GM12878 (cell line): ENCODE results near the gene PDE11A. TPM values are rescaled to one million over a fixed set of nuclear protein-coding genes. Genes with fewer than 3 reads are reported as not detected.

ENCODE experiments used
- ATAC-seq: fragments of 200-7000 bp; cut with Tn5 transposase; 3 replicates; pipeline ENCODE4 v1.9.1; 2020; ENCODE audit warnings: mild to moderate bottlenecking, moderate library complexity
- BruUV-seq: library from RNA; stranded (reverse); fragments of 400-500 nt; replicated peaks from 2 replicates; lab custom pipeline; 2021; lab: Mats Ljungman, UMichigan
- CTCF ChIA-PET: fragments of 300-600 bp; sonication (Branson Sonifier 250); formaldehyde crosslinking; extraction: SDS; loops from one replicate; lab custom pipeline; 2021; ENCODE audit warnings: inconsistent platforms; lab: Yijun Ruan, JAX
- POLR2A ChIA-PET: fragments of 350-600 bp; formaldehyde crosslinking; extraction: SDS; loops from one replicate; lab custom pipeline; 2021; ENCODE audit warnings: inconsistent platforms; lab: Charles Lee
- RAD21 ChIA-PET: fragments of 300-600 bp; sonication (Branson Sonifier 250); formaldehyde crosslinking; loops from one replicate; lab custom pipeline; 2023; ENCODE audit warnings: antibody characterized with exemption; ENCODE audit not compliant: unreplicated experiment; lab: Charles Lee
- SMC1A ChIA-PET: fragments of 300-600 bp; sonication (Branson Sonifier 250); formaldehyde crosslinking; loops from one replicate; lab custom pipeline; 2023; ENCODE audit not compliant: unreplicated experiment, uncharacterized antibody; lab: Charles Lee
- DNase-seq: peaks from one replicate; pipeline ENCODE4 v3.0.0-alpha.2; 2011; ENCODE audit warnings: low read depth, low spot score
- FAIRE-seq: peaks from 3 replicates; lab custom pipeline; 2011; peaks lifted over from hg19 to GRCh38; lab: Jason Lieb, UNC
- H2AFZ ChIP-seq: 2 replicates; pipeline ENCODE4 v1.6.0; 2011; ENCODE audit warnings: low read depth, low read length, control low read depth; ENCODE audit not compliant: control insufficient read depth
- H3K27ac ChIP-seq: 2 replicates; pipeline ENCODE4 v1.5.1; 2011; ENCODE audit warnings: control low read depth; ENCODE audit not compliant: control insufficient read depth, insufficient read depth
- H3K27me3 ChIP-seq, 2 experiments: replicated peaks in 1 of 2; 2 replicates each; pipeline versions ENCODE4 v1.6.0 to v1.6.1; 2011; ENCODE audit warnings: low read length in 1 of 2; ENCODE audit not compliant: control insufficient read depth in 2 of 2, insufficient read depth in 2 of 2
- H3K36me3 ChIP-seq, 2 experiments: 2 replicates each; pipeline ENCODE4 v1.5.1; 2011; ENCODE audit warnings: low read length in 1 of 2; ENCODE audit not compliant: control insufficient read depth in 2 of 2, insufficient read depth in 2 of 2
- H3K4me1 ChIP-seq: 2 replicates; pipeline ENCODE4 v1.6.1; 2011; ENCODE audit warnings: mild to moderate bottlenecking, low read length, moderate library complexity, mixed read lengths; ENCODE audit not compliant: control insufficient read depth, insufficient read depth
- H3K4me2 ChIP-seq: 2 replicates; pipeline ENCODE4 v1.6.0; 2011; ENCODE audit warnings: control low read depth; ENCODE audit not compliant: control insufficient read depth, insufficient read depth
- H3K4me3 ChIP-seq: fragments of 200-600 bp; sonication (generic); 2 replicates; pipeline ENCODE4 v1.5.1; 2016
- H3K79me2 ChIP-seq: 2 replicates; pipeline ENCODE4 v1.6.0; 2011; ENCODE audit warnings: low read length; ENCODE audit not compliant: control insufficient read depth, insufficient read depth
- H3K9ac ChIP-seq: 2 replicates; pipeline ENCODE4 v1.8.0; 2011; ENCODE audit warnings: low read length, control low read depth, mixed read lengths; ENCODE audit not compliant: control insufficient read depth, insufficient read depth
- H3K9me3 ChIP-seq: replicated peaks from 3 replicates; pipeline ENCODE4 v1.5.1; 2011; ENCODE audit warnings: mild to moderate bottlenecking, low read length; ENCODE audit not compliant: control insufficient read depth, insufficient read depth
- H4K20me1 ChIP-seq: 2 replicates; pipeline ENCODE4 v1.6.0; 2011; ENCODE audit not compliant: control insufficient read depth, insufficient read depth
- SMAD1 ChIP-seq: fragments of 450-650 bp; IDR thresholded peaks from 2 replicates; pipeline ENCODE4 v1.6.1; 2018; ENCODE audit warnings: mild to moderate bottlenecking, low read depth; ENCODE audit not compliant: partially characterized antibody
- WGBS: methylation state at CpG from one replicate; pipeline ENCODE4 v1.1.6; 2016; ENCODE audit warnings: low lambda C conversion rate; ENCODE audit not compliant: insufficient replicate concordance, insufficient coverage; ENCODE audit errors: missing lambda C conversion rate; 5-methylcytosine and 5-hydroxymethylcytosine counted together
- in situ Hi-C: fragments of 300-500 bp; cut with MboI; formaldehyde crosslinking; loops from 9 replicates; pipeline ENCODE4 v1.14.3; 2018; ENCODE audit warnings: mixed read lengths
- intact Hi-C: fragments of 100-400 bp; cut with micrococcal nuclease; formaldehyde crosslinking; loops from one replicate; pipeline ENCODE4 v1.14.2; 2022; ENCODE audit not compliant: unreplicated experiment
- polyA plus RNA-seq, 11 experiments: library from polyadenylated mRNA; depleted of rRNA in 4 of 11; unstranded in 6 of 11; stranded (reverse) in 5 of 11; fragments of >200 nt; fragmentation: Nextera tagmentation in 4 of 11; fragmentation: Illumina TruSeq in 1 of 11; extraction: Ambion mirVana in 4 of 11; extraction: Trizol in 1 of 11; gene quantifications; 1 replicate in 1 of 11; 2 replicates in 10 of 11; pipeline versions ENCODE4 v1.2.1 to v1.2.3, GENCODE V29; 2011 to 2016; ENCODE audit warnings: inconsistent platforms in 2 of 11, missing spikeins in 2 of 11, low read depth in 1 of 11
- total RNA-seq, 4 experiments: library from RNA; depleted of rRNA in 3 of 4; stranded (reverse); fragments of >200 nt in 3 of 4; fragmentation: Illumina TruSeq in 1 of 4; extraction: Trizol in 1 of 4; gene quantifications; 2 replicates each; pipeline versions ENCODE4 v1.2.1 to v1.2.3, GENCODE V29; 2013 to 2021
- TF ChIP-seq, protein P1 (sequence below): fragments of 450-650 bp; IDR thresholded peaks from 2 replicates; pipeline ENCODE4 v1.6.1; 2017; ENCODE audit warnings: mild to moderate bottlenecking, moderate library complexity

The PDE11A gene
- total and polyA plus RNA-seq, 10 of the 15 experiments (the other 5 are each of a cell fraction or from before 2014, with no cell fraction given): 0.01 to 0.17 (median 0.06) TPM; not detected in 5

DNA sequence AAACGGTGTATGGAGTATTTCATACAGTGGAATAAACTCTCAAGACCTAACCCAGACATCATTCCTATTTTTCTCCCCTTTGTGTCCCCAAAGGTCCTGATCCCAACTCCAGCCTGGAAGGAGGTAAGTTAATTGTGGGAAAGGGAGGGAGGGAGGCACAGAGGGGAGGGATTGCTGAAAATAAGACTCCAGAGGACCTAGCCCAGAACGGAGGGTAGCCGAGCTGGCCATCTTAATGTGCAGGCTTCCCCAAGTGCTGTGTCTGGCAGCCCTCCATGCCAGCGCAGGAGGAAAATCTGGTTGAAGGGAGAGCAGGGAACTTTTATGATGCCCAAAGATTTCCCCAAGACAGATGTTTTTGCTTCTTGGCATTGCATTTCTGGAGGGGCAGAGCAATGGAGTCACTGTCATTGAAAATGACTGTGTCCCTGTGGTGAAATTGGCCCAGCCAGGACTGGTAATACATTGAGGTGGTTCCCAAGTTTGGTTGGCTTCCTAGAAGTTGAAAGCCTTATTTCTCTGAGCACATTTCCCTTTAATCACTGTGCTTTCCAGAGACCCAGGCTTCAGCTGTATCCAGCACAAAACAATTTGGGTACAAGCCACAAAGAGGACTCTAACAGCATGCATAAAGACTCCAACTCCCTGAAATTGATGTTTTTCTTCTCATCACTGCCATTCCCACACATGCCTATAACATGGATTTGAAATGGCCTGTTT, 477.3 kb downstream of the PDE11A start:
- H3K4me1 ChIP-seq: no peaks in the 10 kb centered on the region
- H3K9me3 ChIP-seq: no peaks in the 10 kb centered on the region
- H4K20me1 ChIP-seq: no peaks in the 10 kb centered on the region
- H3K36me3 ChIP-seq: no peaks in the 10 kb centered on the region
- FAIRE-seq: no peak
- H3K9ac ChIP-seq: no peak overlapping the region
- TF ChIP-seq, protein P1, sequence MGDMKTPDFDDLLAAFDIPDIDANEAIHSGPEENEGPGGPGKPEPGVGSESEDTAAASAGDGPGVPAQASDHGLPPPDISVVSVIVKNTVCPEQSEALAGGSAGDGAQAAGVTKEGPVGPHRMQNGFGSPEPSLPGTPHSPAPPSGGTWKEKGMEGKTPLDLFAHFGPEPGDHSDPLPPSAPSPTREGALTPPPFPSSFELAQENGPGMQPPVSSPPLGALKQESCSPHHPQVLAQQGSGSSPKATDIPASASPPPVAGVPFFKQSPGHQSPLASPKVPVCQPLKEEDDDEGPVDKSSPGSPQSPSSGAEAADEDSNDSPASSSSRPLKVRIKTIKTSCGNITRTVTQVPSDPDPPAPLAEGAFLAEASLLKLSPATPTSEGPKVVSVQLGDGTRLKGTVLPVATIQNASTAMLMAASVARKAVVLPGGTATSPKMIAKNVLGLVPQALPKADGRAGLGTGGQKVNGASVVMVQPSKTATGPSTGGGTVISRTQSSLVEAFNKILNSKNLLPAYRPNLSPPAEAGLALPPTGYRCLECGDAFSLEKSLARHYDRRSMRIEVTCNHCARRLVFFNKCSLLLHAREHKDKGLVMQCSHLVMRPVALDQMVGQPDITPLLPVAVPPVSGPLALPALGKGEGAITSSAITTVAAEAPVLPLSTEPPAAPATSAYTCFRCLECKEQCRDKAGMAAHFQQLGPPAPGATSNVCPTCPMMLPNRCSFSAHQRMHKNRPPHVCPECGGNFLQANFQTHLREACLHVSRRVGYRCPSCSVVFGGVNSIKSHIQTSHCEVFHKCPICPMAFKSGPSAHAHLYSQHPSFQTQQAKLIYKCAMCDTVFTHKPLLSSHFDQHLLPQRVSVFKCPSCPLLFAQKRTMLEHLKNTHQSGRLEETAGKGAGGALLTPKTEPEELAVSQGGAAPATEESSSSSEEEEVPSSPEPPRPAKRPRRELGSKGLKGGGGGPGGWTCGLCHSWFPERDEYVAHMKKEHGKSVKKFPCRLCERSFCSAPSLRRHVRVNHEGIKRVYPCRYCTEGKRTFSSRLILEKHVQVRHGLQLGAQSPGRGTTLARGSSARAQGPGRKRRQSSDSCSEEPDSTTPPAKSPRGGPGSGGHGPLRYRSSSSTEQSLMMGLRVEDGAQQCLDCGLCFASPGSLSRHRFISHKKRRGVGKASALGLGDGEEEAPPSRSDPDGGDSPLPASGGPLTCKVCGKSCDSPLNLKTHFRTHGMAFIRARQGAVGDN: no peak
- TF ChIP-seq SMAD1: no peak
- in situ Hi-C loops: no loop called here
- BruUV-seq: no TSS peak
- no peak for ATAC-seq
- 76% methylated on average over 4 of the region's 4 CpGs for WGBS
- ChIA-PET RAD21 (no interaction called here), SMC1A (no interaction called here), CTCF (no interaction called here), POLR2A (no interaction called here)
- DNase-seq: no peak
- no peak overlapping the region for H3K4me2 ChIP-seq
- H3K27ac ChIP-seq: no peak overlapping the region
- no peaks in the 10 kb centered on the region; a peak in 1 of 4 replicates for H3K27me3 ChIP-seq
- no peak overlapping the region for H2AFZ ChIP-seq
- intact Hi-C loops: loop anchor here (5.0 kb wide), 1 partner anchor 127 kb away; no protein-coding TSS in a partner anchor
- H3K79me2 ChIP-seq: no peaks in the 10 kb centered on the region
- no peak overlapping the region for H3K4me3 ChIP-seq
